ENCODE results near the gene CCDC88C. TPM values are rescaled to one million over a fixed set of nuclear protein-coding genes. Genes with fewer than 3 reads are reported as not detected.

The CCDC88C gene
- total and polyA plus RNA-seq, 2 donors (not counting 3 experiments of a cell fraction or from before 2014, with no cell fraction given): 11.4 to 52.1 TPM

- Histone ChIP-seq H3K4me1 (ENCODE audit: control insufficient read depth, extremely low read depth, insufficient read depth, low read length) (peaks cover 35% of the 10 kb centered on the region), H3K4me2 (ENCODE audit: insufficient read depth, low read length) (no peak overlapping the region), H3K36me3 (ENCODE audit: control insufficient read depth in 2 of 2, extremely low read depth in 1 of 2, insufficient read depth in 2 of 2, low read length in 2 of 2) (peaks cover 0 to 33% of the 10 kb centered on the region in 2 experiments), H3K4me3 (replicated peaks in 1 of 3; ENCODE audit: insufficient read depth in 1 of 3, low read depth in 1 of 3, low read length in 3 of 3) (no peak overlapping the region), H3K27me3 (ENCODE audit: control insufficient read depth in 2 of 2, insufficient read depth in 2 of 2, low read length in 2 of 2) (no peaks in the 10 kb centered on the region), H3K9me3 (replicated peaks; ENCODE audit: control insufficient read depth, insufficient read depth, low read length) (no peaks in the 10 kb centered on the region), H3K27ac (ENCODE audit: insufficient read depth, low read depth, low read length) (no peak overlapping the region), H3K79me2 (ENCODE audit: control insufficient read depth, insufficient read depth, low read length) (no peaks in the 10 kb centered on the region), H4K20me1 (replicated peaks; ENCODE audit: control insufficient read depth, extremely low read depth, insufficient read depth, low read length) (no peaks in the 10 kb centered on the region), H3K9ac (replicated peaks; ENCODE audit: extremely low read depth, insufficient read depth, low read length) (no peak overlapping the region), H3K9me1 (replicated peaks; ENCODE audit: control insufficient read depth, extremely low read depth, insufficient read depth, low read length) (no peaks in the 10 kb centered on the region), H2AFZ (ENCODE audit: low read depth, low read length) (no peak overlapping the region)
- DNase-seq (ENCODE audit: low read depth, low spot score): no peak
- TF ChIP-seq CTCF (IDR thresholded peaks at IDR 0.05; ENCODE audit: extremely low read depth in 1 of 2, insufficient read depth in 1 of 2, low read depth in 1 of 2, low read length in 2 of 2) (no peak), GATA2 (IDR thresholded peaks at IDR 0.05; ENCODE audit: insufficient read depth, insufficient read length, low read depth, low read length) (no peak), MYC (IDR thresholded peaks at IDR 0.05; ENCODE audit: low read depth, low read length) (no peak), FOS (IDR thresholded peaks at IDR 0.05; ENCODE audit: borderline replicate concordance, insufficient read depth, low read length) (no peak), POLR2A (IDR thresholded peaks at IDR 0.05; ENCODE audit: low read depth, low read length) (no peak), POLR2AphosphoS5 (IDR thresholded peaks at IDR 0.05; ENCODE audit: insufficient read depth, low read depth, low read length) (no peak), EZH2 (IDR thresholded peaks at IDR 0.05; ENCODE audit: borderline replicate concordance, low read depth, low read length, severe bottlenecking) (no peak), MAX (IDR thresholded peaks at IDR 0.05; ENCODE audit: insufficient read depth, insufficient read length) (no peak), JUN (IDR thresholded peaks at IDR 0.05; ENCODE audit: borderline replicate concordance, insufficient read depth, insufficient read length, low read depth) (no peak)
- ChIA-PET POLR2A (no interaction called here), CTCF (interaction anchor here (1.0 to 2.3 kb wide), 3 partner anchors 10 to 108 kb away, joined by 3 to 10 read pairs (median 3); partner anchors contain the start of gene CCDC88C)
- intact Hi-C loops (cut with micrococcal nuclease) (no loop called here), dilution Hi-C loops (cut with MboI; ENCODE audit: extremely low pct_ligation_motif_present, low sequenced_read_pairs) (no loop called here)
- BruUV-seq (replicated peaks): no TSS peak
- FAIRE-seq: no peak
These were observed 98.7 kb downstream of the CCDC88C start for GRCh38 chr14:91318911-91319310.

Measured in endothelial cell of umbilical vein (primary cell).